ENCODE measurements around the gene NUP160.

Gene NUP160

GRCh38 chr11:47863189-47863897 is 15.2 kb upstream of the NUP160 start:
- Histone ChIP-seq H3K4me3 (ENCODE audit: low read depth in 1 of 2, low read length in 2 of 2) (no peak overlapping the region), H3K27me3 (ENCODE audit: control insufficient read depth in 1 of 2, insufficient read depth in 2 of 2, low read length in 2 of 2) (no peaks in the 10 kb centered on the region), H3K36me3 (ENCODE audit: control insufficient read depth in 1 of 2, insufficient read depth in 2 of 2, low read length in 2 of 2) (no peaks in the 10 kb centered on the region), H3K9ac (ENCODE audit: low read depth in 1 of 2, low read length in 2 of 2) (no peak overlapping the region), H3K27ac (ENCODE audit: low read depth, low read length) (no peak overlapping the region), H3K4me1 (ENCODE audit: control insufficient read depth in 1 of 2, insufficient read depth in 2 of 2, low read length in 2 of 2) (peaks cover 0 to 3% of the 10 kb centered on the region in 2 donors), H3K9me3 (ENCODE audit: control insufficient read depth in 1 of 2, low read length in 2 of 2) (no peaks in the 10 kb centered on the region)

GRCh38 chr11:47861728-47862127 is 13.6 kb upstream of the NUP160 start:
- H3K4me1 ChIP-seq (ENCODE audit: control insufficient read depth in 1 of 2, insufficient read depth in 2 of 2, low read length in 2 of 2), result peaks cover 0 to 3% of the 10 kb centered on the region in 2 donors

GRCh38 chr11:47860536-47860935 is 12.4 kb upstream of the NUP160 start:
- H3K4me1 ChIP-seq (ENCODE audit: control insufficient read depth in 1 of 2, insufficient read depth in 2 of 2, low read length in 2 of 2), result peaks cover 0 to 6% of the 10 kb centered on the region in 2 donors
- no peaks in the 10 kb centered on the region for H3K9me3 ChIP-seq (ENCODE audit: control insufficient read depth in 1 of 2, low read length in 2 of 2)
- no peaks in the 10 kb centered on the region for H3K36me3 ChIP-seq (ENCODE audit: control insufficient read depth in 1 of 2, insufficient read depth in 2 of 2, low read length in 2 of 2)
- H3K27me3 ChIP-seq (ENCODE audit: control insufficient read depth in 1 of 2, insufficient read depth in 2 of 2, low read length in 2 of 2), result no peaks in the 10 kb centered on the region
- H3K9ac ChIP-seq (ENCODE audit: low read depth in 1 of 2, low read length in 2 of 2), result no peak overlapping the region
- H3K27ac ChIP-seq (ENCODE audit: low read depth, low read length), result no peak overlapping the region
- no peak overlapping the region for H3K4me3 ChIP-seq (ENCODE audit: low read depth in 1 of 2, low read length in 2 of 2)

More at GRCh38 chr11:47861728-47862127, 13.6 kb upstream of the NUP160 start:
- Histone ChIP-seq H3K4me3 (ENCODE audit: low read depth in 1 of 2, low read length in 2 of 2) (no peak overlapping the region), H3K27me3 (ENCODE audit: control insufficient read depth in 1 of 2, insufficient read depth in 2 of 2, low read length in 2 of 2) (no peaks in the 10 kb centered on the region), H3K27ac (ENCODE audit: low read depth, low read length) (no peak overlapping the region), H3K36me3 (ENCODE audit: control insufficient read depth in 1 of 2, insufficient read depth in 2 of 2, low read length in 2 of 2) (no peaks in the 10 kb centered on the region), H3K9me3 (ENCODE audit: control insufficient read depth in 1 of 2, low read length in 2 of 2) (no peaks in the 10 kb centered on the region), H3K9ac (ENCODE audit: low read depth in 1 of 2, low read length in 2 of 2) (no peak overlapping the region)

GRCh38 chr11:47857892-47858543 is 9.9 kb upstream of the NUP160 start:
- no peaks in the 10 kb centered on the region for H3K9me3 ChIP-seq (ENCODE audit: control insufficient read depth in 1 of 2, low read length in 2 of 2)
- no peaks in the 10 kb centered on the region for H3K27me3 ChIP-seq (ENCODE audit: control insufficient read depth in 1 of 2, insufficient read depth in 2 of 2, low read length in 2 of 2)
- H3K4me1 ChIP-seq (ENCODE audit: control insufficient read depth in 1 of 2, insufficient read depth in 2 of 2, low read length in 2 of 2), result peaks cover 0 to 3% of the 10 kb centered on the region in 2 donors
- H3K9ac ChIP-seq (ENCODE audit: low read depth in 1 of 2, low read length in 2 of 2), result no peak overlapping the region
- H3K27ac ChIP-seq (ENCODE audit: low read depth, low read length), result no peak overlapping the region
- H3K4me3 ChIP-seq (ENCODE audit: low read depth in 1 of 2, low read length in 2 of 2), result no peak overlapping the region
- no peaks in the 10 kb centered on the region for H3K36me3 ChIP-seq (ENCODE audit: control insufficient read depth in 1 of 2, insufficient read depth in 2 of 2, low read length in 2 of 2)

- Histone ChIP-seq H3K4me1 (ENCODE audit: control insufficient read depth in 1 of 2, insufficient read depth in 2 of 2, low read length in 2 of 2) (peaks cover 0 to 3% of the 10 kb centered on the region in 2 donors), H3K27me3 (ENCODE audit: control insufficient read depth in 1 of 2, insufficient read depth in 2 of 2, low read length in 2 of 2) (no peaks in the 10 kb centered on the region), H3K27ac (ENCODE audit: low read depth, low read length) (no peak overlapping the region), H3K9me3 (ENCODE audit: control insufficient read depth in 1 of 2, low read length in 2 of 2) (no peaks in the 10 kb centered on the region), H3K9ac (ENCODE audit: low read depth in 1 of 2, low read length in 2 of 2) (no peak overlapping the region), H3K4me3 (ENCODE audit: low read depth in 1 of 2, low read length in 2 of 2) (no peak overlapping the region), H3K36me3 (ENCODE audit: control insufficient read depth in 1 of 2, insufficient read depth in 2 of 2, low read length in 2 of 2) (no peaks in the 10 kb centered on the region)
These were observed 9.3 kb upstream of the NUP160 start for GRCh38 chr11:47857485-47857884.

GRCh38 chr11:47856186-47856585 is 8.0 kb upstream of the NUP160 start:
- Histone ChIP-seq H3K27ac (ENCODE audit: low read depth, low read length) (no peak overlapping the region), H3K36me3 (ENCODE audit: control insufficient read depth in 1 of 2, insufficient read depth in 2 of 2, low read length in 2 of 2) (no peaks in the 10 kb centered on the region), H3K9me3 (ENCODE audit: control insufficient read depth in 1 of 2, low read length in 2 of 2) (no peaks in the 10 kb centered on the region), H3K27me3 (ENCODE audit: control insufficient read depth in 1 of 2, insufficient read depth in 2 of 2, low read length in 2 of 2) (no peaks in the 10 kb centered on the region), H3K9ac (ENCODE audit: low read depth in 1 of 2, low read length in 2 of 2) (no peak overlapping the region), H3K4me3 (ENCODE audit: low read depth in 1 of 2, low read length in 2 of 2) (no peak overlapping the region), H3K4me1 (ENCODE audit: control insufficient read depth in 1 of 2, insufficient read depth in 2 of 2, low read length in 2 of 2) (peaks cover 0 to 3% of the 10 kb centered on the region in 2 donors)

- H3K9me3 ChIP-seq (ENCODE audit: control insufficient read depth in 1 of 2, low read length in 2 of 2), result no peaks in the 10 kb centered on the region
- no peak overlapping the region for H3K27ac ChIP-seq (ENCODE audit: low read depth, low read length)
- no peak overlapping the region for H3K4me3 ChIP-seq (ENCODE audit: low read depth in 1 of 2, low read length in 2 of 2)
- H3K27me3 ChIP-seq (ENCODE audit: control insufficient read depth in 1 of 2, insufficient read depth in 2 of 2, low read length in 2 of 2), result no peaks in the 10 kb centered on the region
- H3K4me1 ChIP-seq (ENCODE audit: control insufficient read depth in 1 of 2, insufficient read depth in 2 of 2, low read length in 2 of 2), result peaks cover 0 to 3% of the 10 kb centered on the region in 2 donors
- no peaks in the 10 kb centered on the region for H3K36me3 ChIP-seq (ENCODE audit: control insufficient read depth in 1 of 2, insufficient read depth in 2 of 2, low read length in 2 of 2)
- no peak overlapping the region for H3K9ac ChIP-seq (ENCODE audit: low read depth in 1 of 2, low read length in 2 of 2)
These were observed 6.5 kb upstream of the NUP160 start for GRCh38 chr11:47854667-47855066.

- no peak overlapping the region for H3K9ac ChIP-seq (ENCODE audit: low read depth in 1 of 2, low read length in 2 of 2)
- H3K27ac ChIP-seq (ENCODE audit: low read depth, low read length), result no peak overlapping the region
- H3K4me3 ChIP-seq (ENCODE audit: low read depth in 1 of 2, low read length in 2 of 2), result no peak overlapping the region
- H3K36me3 ChIP-seq (ENCODE audit: control insufficient read depth in 1 of 2, insufficient read depth in 2 of 2, low read length in 2 of 2), result no peaks in the 10 kb centered on the region
- H3K27me3 ChIP-seq (ENCODE audit: control insufficient read depth in 1 of 2, insufficient read depth in 2 of 2, low read length in 2 of 2), result no peaks in the 10 kb centered on the region
- no peaks in the 10 kb centered on the region for H3K9me3 ChIP-seq (ENCODE audit: control insufficient read depth in 1 of 2, low read length in 2 of 2)
- H3K4me1 ChIP-seq (ENCODE audit: control insufficient read depth in 1 of 2, insufficient read depth in 2 of 2, low read length in 2 of 2), result peaks cover 3 to 12% of the 10 kb centered on the region in 2 donors
These were observed 3.9 kb upstream of the NUP160 start for GRCh38 chr11:47852053-47852452.

GRCh38 chr11:47850337-47850736 is 2.2 kb upstream of the NUP160 start:
- H3K4me3 ChIP-seq (ENCODE audit: low read depth in 1 of 2, low read length in 2 of 2), result no peak overlapping the region
- peaks cover 0 to 5% of the 10 kb centered on the region in 2 donors for H3K36me3 ChIP-seq (ENCODE audit: control insufficient read depth in 1 of 2, insufficient read depth in 2 of 2, low read length in 2 of 2)
- H3K9me3 ChIP-seq (ENCODE audit: control insufficient read depth in 1 of 2, low read length in 2 of 2), result no peaks in the 10 kb centered on the region
- H3K27me3 ChIP-seq (ENCODE audit: control insufficient read depth in 1 of 2, insufficient read depth in 2 of 2, low read length in 2 of 2), result no peaks in the 10 kb centered on the region
- H3K27ac ChIP-seq (ENCODE audit: low read depth, low read length), result no peak overlapping the region
- H3K9ac ChIP-seq (ENCODE audit: low read depth in 1 of 2, low read length in 2 of 2), result no peak overlapping the region
- H3K4me1 ChIP-seq (ENCODE audit: control insufficient read depth in 1 of 2, insufficient read depth in 2 of 2, low read length in 2 of 2), result peaks cover 9 to 14% of the 10 kb centered on the region in 2 donors

GRCh38 chr11:47848700-47849155 is 578 bp upstream of the NUP160 start:
- H3K27me3 ChIP-seq (ENCODE audit: control insufficient read depth in 1 of 2, insufficient read depth in 2 of 2, low read length in 2 of 2), result no peaks in the 10 kb centered on the region
- H3K4me1 ChIP-seq (ENCODE audit: control insufficient read depth in 1 of 2, insufficient read depth in 2 of 2, low read length in 2 of 2), result peaks cover 9 to 18% of the 10 kb centered on the region in 2 donors
- no peaks in the 10 kb centered on the region for H3K9me3 ChIP-seq (ENCODE audit: control insufficient read depth in 1 of 2, low read length in 2 of 2)
- H3K9ac ChIP-seq (ENCODE audit: low read depth in 1 of 2, low read length in 2 of 2), result peak overlapping the region; percentile 90 to 98
- H3K27ac ChIP-seq (ENCODE audit: low read depth, low read length), result peak overlapping the region; percentile 88
- H3K4me3 ChIP-seq (ENCODE audit: low read depth in 1 of 2, low read length in 2 of 2), result peak overlapping the region; percentile 96 to 100
- H3K36me3 ChIP-seq (ENCODE audit: control insufficient read depth in 1 of 2, insufficient read depth in 2 of 2, low read length in 2 of 2), result peaks cover 1 to 20% of the 10 kb centered on the region in 2 donors

Measured in duodenal mucosa (tissue), 2 donors.